H1 (cell line): Measurements from ENCODE around the gene UBQLNL. TPM values are rescaled to one million over a fixed set of nuclear protein-coding genes. Genes with fewer than 3 reads are reported as not detected.

Experiments used
- CTCF ChIA-PET: fragments of 300-600 bp; sonication (Branson Sonifier 250); formaldehyde crosslinking; loops from one replicate; lab custom pipeline; 2021; ENCODE audit not compliant: partially characterized antibody; lab: Charles Lee
- POLR2A ChIA-PET: fragments of 300-600 bp; sonication (Branson Sonifier 250); formaldehyde crosslinking; loops from one replicate; lab custom pipeline; 2021; ENCODE audit warnings: inconsistent platforms; ENCODE audit not compliant: partially characterized antibody; lab: Charles Lee
- DNase-seq, 2 experiments: peaks; one replicate each; pipeline versions ENCODE4 v3.0.0 to v3.0.0-alpha.2; 2010 to 2022; ENCODE audit warnings: low spot score in 2 of 2, low read depth in 1 of 2, mixed read lengths in 1 of 2
- FAIRE-seq: peaks from 2 replicates; lab custom pipeline; 2011; peaks lifted over from hg19 to GRCh38; lab: Jason Lieb, UNC
- H2AFZ ChIP-seq: 2 replicates; pipeline ENCODE4 v1.8.1; 2012; ENCODE audit warnings: low read length, inconsistent platforms
- H2AK5ac ChIP-seq: 2 replicates; pipeline ENCODE4 v1.6.1; 2013; ENCODE audit warnings: low read depth, low read length
- H2BK120ac ChIP-seq: replicated peaks from 2 replicates; pipeline ENCODE3; 2013; ENCODE audit warnings: low read depth, low read length, inconsistent platforms
- H2BK12ac ChIP-seq: 2 replicates; pipeline ENCODE4 v1.6.1; 2013; ENCODE audit warnings: low read depth, low read length
- H2BK15ac ChIP-seq: 2 replicates; pipeline ENCODE4 v1.6.1; 2013; ENCODE audit warnings: low read length
- H2BK20ac ChIP-seq: 2 replicates; pipeline ENCODE4 v1.6.1; 2013; ENCODE audit warnings: low read length
- H2BK5ac ChIP-seq: 2 replicates; pipeline ENCODE4 v1.6.1; 2013; ENCODE audit warnings: low read depth, low read length
- H3K14ac ChIP-seq: 2 replicates; pipeline ENCODE4 v1.6.1; 2013; ENCODE audit warnings: inconsistent platforms; ENCODE audit not compliant: insufficient read length
- H3K18ac ChIP-seq: 2 replicates; pipeline ENCODE4 v1.6.1; 2013; ENCODE audit warnings: low read length; ENCODE audit errors: extremely low read depth
- H3K23ac ChIP-seq: 2 replicates; pipeline ENCODE4 v1.6.1; 2013; ENCODE audit warnings: inconsistent platforms; ENCODE audit not compliant: insufficient read length
- H3K23me2 ChIP-seq: 2 replicates; pipeline ENCODE4 v1.6.1; 2013; ENCODE audit warnings: low read depth, low read length
- H3K27ac ChIP-seq: 2 replicates; pipeline ENCODE4 v1.6.1; 2011; ENCODE audit warnings: low read depth, low read length, inconsistent platforms
- H3K27me3 ChIP-seq, 4 experiments: replicated peaks in 1 of 4; 1 replicate in 1 of 4; 2 replicates in 3 of 4; pipeline versions ENCODE4 v1.6.1 to v1.8.1; 2011 to 2013; ENCODE audit warnings: low read length in 3 of 4, mild to moderate bottlenecking in 3 of 4, inconsistent platforms in 2 of 4, mixed read lengths in 2 of 4, moderate library complexity in 1 of 4; ENCODE audit not compliant: control insufficient read depth in 3 of 4, insufficient read depth in 3 of 4; ENCODE audit errors: extremely low read depth in 1 of 4
- H3K36me3 ChIP-seq, 4 experiments: 2 replicates each; pipeline versions ENCODE4 v1.6.1 to v1.8.1; 2011 to 2013; ENCODE audit warnings: mild to moderate bottlenecking in 4 of 4, low read length in 3 of 4, moderate library complexity in 2 of 4, control low read depth in 1 of 4, inconsistent platforms in 1 of 4; ENCODE audit not compliant: insufficient read depth in 4 of 4, control insufficient read depth in 2 of 4
- H3K4ac ChIP-seq: replicated peaks from 2 replicates; pipeline ENCODE3; 2013; ENCODE audit warnings: low read length, low read depth, mixed read lengths, inconsistent platforms; ENCODE audit not compliant: insufficient read length
- H3K4me1 ChIP-seq, 4 experiments: replicated peaks in 1 of 4; 1 replicate in 1 of 4; 2 replicates in 3 of 4; pipeline versions ENCODE4 v1.6.1 to v1.8.1; 2011 to 2013; ENCODE audit warnings: low read length in 3 of 4, inconsistent platforms in 2 of 4, mixed read lengths in 1 of 4; ENCODE audit not compliant: insufficient read depth in 4 of 4, control insufficient read depth in 3 of 4
- H3K4me2 ChIP-seq, 2 experiments: 2 replicates each; pipeline versions ENCODE4 v1.6.1 to v1.8.1; 2011 to 2013; ENCODE audit warnings: low read depth in 2 of 2, low read length in 2 of 2, control low read depth in 1 of 2, inconsistent platforms in 1 of 2, mild to moderate bottlenecking in 1 of 2; ENCODE audit not compliant: insufficient read depth in 1 of 2
- H3K4me3 ChIP-seq, 4 experiments: fragments of 200-600, 300-600 bp in 1 of 4; sonication (generic), shearing (Covaris generic), sonication (Bioruptor Twin) in 1 of 4; 2 replicates each; pipeline versions ENCODE4 v1.5.1 to v1.8.1; 2011 to 2016; ENCODE audit warnings: low read length in 4 of 4, low read depth in 3 of 4, control low read depth in 2 of 4, inconsistent platforms in 2 of 4, mild to moderate bottlenecking in 2 of 4, mixed read lengths in 1 of 4, moderate library complexity in 1 of 4; ENCODE audit not compliant: insufficient read depth in 2 of 4; ENCODE audit errors: extremely low read depth in 1 of 4
- H3K56ac ChIP-seq: replicated peaks from 2 replicates; pipeline ENCODE3; 2013; ENCODE audit warnings: low read depth, mild to moderate bottlenecking, mixed read lengths, low read length, inconsistent platforms; ENCODE audit not compliant: insufficient read length
- H3K79me1 ChIP-seq: 2 replicates; pipeline ENCODE4 v1.6.1; 2013; ENCODE audit warnings: low read depth, low read length, control low read depth
- H3K79me2 ChIP-seq, 2 experiments: 2 replicates each; pipeline versions ENCODE4 v1.6.1 to v1.8.1; 2012 to 2013; ENCODE audit warnings: low read length in 2 of 2, mild to moderate bottlenecking in 2 of 2, inconsistent platforms in 1 of 2; ENCODE audit not compliant: insufficient read depth in 2 of 2, control insufficient read depth in 1 of 2
- H3K9ac ChIP-seq, 4 experiments: replicated peaks in 1 of 4; 1 replicate in 1 of 4; 2 replicates in 3 of 4; pipeline versions ENCODE4 v1.6.1 to v1.8.1; 2011 to 2013; ENCODE audit warnings: low read depth in 3 of 4, low read length in 3 of 4, control low read depth in 2 of 4, mild to moderate bottlenecking in 2 of 4, moderate library complexity in 2 of 4, inconsistent platforms in 1 of 4; ENCODE audit errors: extremely low read depth in 1 of 4
- H3K9me3 ChIP-seq, 2 experiments: 2 replicates each; pipeline versions ENCODE4 v1.6.1 to v1.8.1; 2012 to 2013; ENCODE audit warnings: mild to moderate bottlenecking in 2 of 2, moderate library complexity in 2 of 2, control low read depth in 1 of 2, inconsistent platforms in 1 of 2, low read depth in 1 of 2, low read length in 1 of 2, mixed read lengths in 1 of 2; ENCODE audit not compliant: insufficient read depth in 2 of 2
- H4K20me1 ChIP-seq, 2 experiments: replicated peaks in 1 of 2; 2 replicates each; pipeline versions ENCODE3 to v1.8.1; 2011 to 2013; ENCODE audit warnings: inconsistent platforms in 2 of 2, low read length in 2 of 2, mild to moderate bottlenecking in 1 of 2; ENCODE audit not compliant: insufficient read depth in 2 of 2, control insufficient read depth in 1 of 2
- H4K5ac ChIP-seq: 2 replicates; pipeline ENCODE4 v1.6.1; 2013; ENCODE audit warnings: low read length, low read depth, mixed read lengths, inconsistent platforms; ENCODE audit not compliant: insufficient read length
- H4K8ac ChIP-seq: 2 replicates; pipeline ENCODE4 v1.8.0; 2013; ENCODE audit warnings: mild to moderate bottlenecking, moderate library complexity, low read length, inconsistent platforms; ENCODE audit not compliant: insufficient read depth; ENCODE audit errors: extremely low read depth
- H4K91ac ChIP-seq: replicated peaks from 2 replicates; pipeline ENCODE3; 2013; ENCODE audit warnings: low read length, mixed read lengths, inconsistent platforms; ENCODE audit not compliant: insufficient read length
- ATF3 ChIP-seq: IDR thresholded peaks from 2 replicates; pipeline ENCODE4 v1.6.1; 2011; ENCODE audit warnings: low read depth, mild to moderate bottlenecking, low read length; ENCODE audit not compliant: insufficient read depth
- BRCA1 ChIP-seq: IDR thresholded peaks from 2 replicates; pipeline ENCODE4 v1.6.1; 2012; ENCODE audit warnings: low read depth, low read length, improper control_type of control experiment
- whole genome bisulfite sequencing, 2 experiments: shearing (Covaris generic) in 1 of 2; methylation state at CpG; one replicate each; pipeline versions ENCODE4 v1.1.6 to v1.1.7; 2013 to 2015; ENCODE audit warnings: low lambda C conversion rate in 2 of 2, mixed read lengths in 2 of 2, inconsistent platforms in 1 of 2, low coverage in 1 of 2, missing lambda C conversion rate in 1 of 2; ENCODE audit not compliant: insufficient replicate concordance in 2 of 2, insufficient coverage in 1 of 2, insufficient read length in 1 of 2; ENCODE audit errors: extremely low coverage in 1 of 2, missing lambda C conversion rate in 1 of 2; 5-methylcytosine and 5-hydroxymethylcytosine counted together
- polyA plus RNA-seq, 7 experiments: library from polyadenylated mRNA; depleted of rRNA in 3 of 7; stranded (reverse) in 5 of 7; unstranded in 2 of 7; fragments of >200 nt in 5 of 7; fragments of 200-250 nt in 2 of 7; gene quantifications; 1 replicate in 5 of 7; 2 replicates in 1 of 7; 4 replicates in 1 of 7; pipeline versions ENCODE4 v1.2.1 to v1.2.3, GENCODE V29; 2011 to 2013; ENCODE audit warnings: missing spikeins in 2 of 7, mixed read lengths in 2 of 7
- total RNA-seq: library from RNA; stranded (reverse); fragmentation: NEBNext Ultra II Directional; extraction: Animal tissue kit (Norgen Biotek cat#: 25700); gene quantifications from 2 replicates; pipeline ENCODE4 v1.2.1, GENCODE V29; 2021

UBQLNL gene
- total and polyA plus RNA-seq, 2 of the 8 experiments (the other 6 are each of a cell fraction or from before 2014, with no cell fraction given) = 0.35 TPM; not detected in 1

DNA sequence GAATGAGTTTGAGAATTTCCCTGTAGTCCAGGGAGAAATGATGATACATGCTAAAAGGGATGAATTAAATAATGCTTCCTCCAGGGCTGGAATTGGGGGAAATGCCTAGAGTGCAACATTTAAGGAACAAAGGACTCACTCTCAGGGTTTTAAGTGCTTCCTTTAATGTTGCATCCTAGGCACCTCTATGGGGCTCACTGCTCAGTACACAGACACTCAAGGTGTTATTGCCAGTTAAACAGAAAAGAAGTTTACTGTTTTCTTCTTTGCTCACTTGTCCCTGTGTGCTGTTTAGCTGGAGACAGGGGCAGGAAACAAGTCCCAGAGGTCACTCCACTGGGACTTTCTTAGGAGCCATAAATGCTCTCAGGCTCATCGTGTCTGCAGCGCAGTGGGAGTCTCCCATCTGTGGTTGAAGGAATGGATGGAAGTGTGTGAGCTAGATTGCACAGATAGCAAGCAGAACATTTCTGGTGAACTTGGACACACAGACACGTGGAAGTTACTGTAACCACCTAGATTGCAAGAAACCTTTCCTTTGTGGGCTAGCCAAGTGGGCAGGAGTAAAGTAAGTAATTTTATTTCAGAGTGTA, 40.2 kb upstream of the UBQLNL start:
- Histone ChIP-seq H3K18ac (no peak overlapping the region), H4K5ac (no peak overlapping the region), H2AK5ac (no peak overlapping the region), H3K27me3 (no peaks in the 10 kb centered on the region), H3K9ac (no peak overlapping the region), H3K36me3 (no peaks in the 10 kb centered on the region), H3K4me1 (peaks cover 0 to 6% (median 0%) of the 10 kb centered on the region in 4 experiments; a peak in 2 of 7 replicates), H3K23ac (no peak overlapping the region), H2BK15ac (no peak overlapping the region), H3K27ac (no peak overlapping the region), H3K4me3 (no peak overlapping the region), H4K20me1 (no peaks in the 10 kb centered on the region), H2BK12ac (no peak overlapping the region), H2BK5ac (no peak overlapping the region), H3K9me3 (no peaks in the 10 kb centered on the region), H3K14ac (no peak overlapping the region), H3K79me1 (no peaks in the 10 kb centered on the region), H3K4me2 (no peak overlapping the region), H3K56ac (no peak overlapping the region), H4K91ac (no peak overlapping the region), H3K23me2 (no peaks in the 10 kb centered on the region), H2BK20ac (no peak overlapping the region), H4K8ac (no peak overlapping the region), H2AFZ (0 out of 2 replicates have a peak overlapping the region, but pooled peaks have one; percentile 64), H2BK120ac (no peak overlapping the region), H3K4ac (no peak overlapping the region), H3K79me2 (no peaks in the 10 kb centered on the region)
- POLR2A ChIA-PET = no interaction called here
- TF ChIP-seq ATF3 = no peak
- no peak for TF ChIP-seq BRCA1
- WGBS, 2 experiments = 86% methylated on average over 3 of the region's 3 CpGs; no CpG with 5 or more reads in 1 of the 2 experiments
- FAIRE-seq = no peak
- CTCF ChIA-PET = no interaction called here
- DNase-seq = no peak
